ENCODE measurements around the gene OSBPL10.

DNA sequence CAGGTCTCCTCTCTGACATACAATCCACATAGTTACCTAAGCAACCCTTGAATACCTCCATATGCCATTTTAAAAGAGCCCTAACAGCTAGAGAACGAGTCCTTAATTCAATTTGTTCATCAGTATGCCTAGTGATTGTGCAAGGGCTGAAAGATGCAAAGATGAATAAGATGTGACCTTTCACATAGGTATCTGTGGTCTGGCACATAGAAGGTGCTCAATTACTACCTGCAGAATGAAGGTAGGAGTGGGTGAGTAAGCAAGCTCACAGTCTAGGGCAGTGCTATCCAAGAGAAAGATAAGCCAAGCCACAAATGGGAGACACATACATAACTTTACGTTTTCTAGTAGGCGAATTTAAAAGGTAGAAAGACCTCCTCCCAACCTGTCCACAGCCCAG lies 157.9 kb downstream of the OSBPL10 start:
- no peak for TF ChIP-seq CTCF (IDR thresholded peaks at IDR 0.05)
- no peak for TF ChIP-seq POLR2A (IDR thresholded peaks at IDR 0.05)

Measured in lower leg skin (tissue), 3 donors.